GM18520 (cell line): Measurements from ENCODE around the gene LSS.
"Not testable (repeated sequence)": the region's sequence is repeated elsewhere in the genome, so short reads cannot be mapped to it uniquely, and the experiment has no call there.

Experiments
- ATAC-seq: cut with Tn5 transposase; IDR thresholded peaks from one replicate; pipeline ENCODE4 v1.9.1; 2021; ENCODE audit not compliant: unreplicated experiment

LSS gene

GRCh38 chr21:46188226-46189212, 40.1 kb downstream of the LSS start:
- ATAC-seq, result no peak

DNA sequence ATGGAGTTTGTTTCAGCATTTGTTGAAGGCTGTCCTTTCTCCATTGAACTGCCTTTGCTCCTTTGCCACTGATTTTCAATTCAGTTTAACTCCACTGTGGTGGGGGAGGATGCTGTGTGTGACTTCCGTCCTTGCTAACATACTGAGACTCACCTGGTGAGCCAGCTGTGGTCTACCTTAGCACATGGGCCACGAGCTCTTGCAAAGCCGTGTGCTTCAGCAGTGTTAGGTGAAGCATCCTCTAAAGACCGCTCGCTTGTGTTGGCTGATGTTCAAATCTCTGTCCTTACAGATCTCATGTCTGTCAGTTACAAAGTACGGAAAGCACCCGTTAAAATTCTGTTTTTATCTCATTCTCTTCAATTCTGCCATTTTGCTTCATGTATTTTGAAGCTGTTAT, 40.8 kb downstream of the LSS start:
- ATAC-seq, result no peak

DNA sequence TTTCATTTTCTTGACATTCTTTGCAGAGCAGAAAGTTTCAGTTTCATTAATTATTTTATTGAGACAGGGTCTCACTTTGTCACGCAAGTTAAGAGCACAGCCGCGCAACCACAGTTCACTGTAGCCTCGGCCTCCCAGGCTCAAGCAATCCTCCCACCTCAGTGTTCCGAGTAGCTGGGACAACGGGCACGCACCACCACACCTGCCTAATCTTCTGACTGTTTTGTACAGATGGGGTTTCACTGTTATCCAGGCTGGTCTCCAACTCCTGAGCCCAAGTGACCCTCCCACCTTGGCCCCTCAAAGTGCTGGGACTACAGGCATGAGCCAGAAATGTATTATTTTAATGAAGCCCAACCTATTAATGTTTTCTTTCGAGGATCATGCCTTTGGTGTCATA, 41.3 kb downstream of the LSS start:
- no peak for ATAC-seq

DNA sequence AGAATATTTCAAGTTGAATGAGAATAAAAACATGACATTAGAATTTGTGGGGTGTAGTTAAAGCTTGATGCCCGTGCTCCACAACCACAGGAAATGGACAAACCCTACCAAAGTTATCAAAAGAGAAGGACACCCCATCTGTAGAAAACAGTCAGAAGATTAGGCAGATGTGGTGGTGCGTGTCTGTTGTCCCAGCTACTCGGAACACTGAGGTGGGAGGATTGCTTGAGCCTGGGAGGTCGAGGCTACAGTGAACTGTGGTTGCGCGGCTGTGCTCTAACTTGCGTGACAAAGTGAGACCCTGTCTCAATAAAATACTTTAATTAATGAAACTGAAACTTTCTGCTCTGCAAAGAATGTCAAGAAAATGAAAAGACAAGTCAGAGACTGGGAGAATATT, 42.9 kb downstream of the LSS start:
- ATAC-seq, result no peak

DNA sequence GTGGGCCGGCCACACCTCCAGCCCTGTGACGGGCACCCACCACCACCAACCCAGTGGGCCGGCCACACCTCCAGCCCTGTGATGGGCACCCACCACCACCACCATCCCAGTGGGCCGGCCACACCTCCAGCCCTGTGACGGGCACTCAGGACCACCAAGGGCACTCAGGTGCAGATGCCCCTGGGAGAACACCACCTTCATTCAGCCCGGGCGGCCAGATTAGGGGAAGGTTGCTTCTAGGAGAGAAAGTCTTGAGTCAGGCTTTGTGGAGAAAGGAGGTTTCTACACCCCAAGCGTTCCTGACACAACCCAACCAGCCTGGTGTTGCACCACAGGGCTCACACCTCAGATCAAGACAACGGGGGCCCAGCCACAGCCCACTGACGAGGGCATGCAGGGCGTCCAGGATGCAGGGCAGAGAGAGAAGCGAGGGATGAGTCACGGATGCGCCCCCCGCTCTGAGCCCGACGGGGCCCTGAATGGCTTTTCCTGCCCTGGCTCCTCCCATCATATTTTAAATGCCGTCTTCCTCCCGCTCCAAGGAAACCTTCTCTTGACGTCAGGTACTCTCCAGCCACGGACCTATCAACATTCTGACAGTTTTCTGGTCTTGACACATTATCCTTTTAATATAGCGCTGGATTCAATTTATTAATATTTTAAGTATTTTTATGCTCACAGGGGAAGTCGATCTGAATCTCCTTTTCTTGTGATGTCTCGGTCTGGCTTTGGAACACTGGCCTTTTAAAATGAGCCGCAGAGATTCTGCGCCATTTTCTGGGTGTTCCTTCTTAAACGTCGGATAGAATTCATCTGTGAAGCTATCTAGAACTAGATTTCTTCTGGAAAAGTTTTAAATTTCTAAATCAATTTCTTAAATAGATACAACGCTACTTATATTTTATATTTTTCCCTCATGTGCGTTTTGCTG, 43.7 kb downstream of the LSS start:
- no peak for ATAC-seq

- ATAC-seq, result no peak
Measured at GRCh38 chr21:46183910-46184624, 44.5 kb downstream of the LSS start, which contains the start of gene SPATC1L. SPATC1L (minus strand) TSS chr21:46184459; CDS start chr21:46182816, 1,643 bp downstream.

DNA sequence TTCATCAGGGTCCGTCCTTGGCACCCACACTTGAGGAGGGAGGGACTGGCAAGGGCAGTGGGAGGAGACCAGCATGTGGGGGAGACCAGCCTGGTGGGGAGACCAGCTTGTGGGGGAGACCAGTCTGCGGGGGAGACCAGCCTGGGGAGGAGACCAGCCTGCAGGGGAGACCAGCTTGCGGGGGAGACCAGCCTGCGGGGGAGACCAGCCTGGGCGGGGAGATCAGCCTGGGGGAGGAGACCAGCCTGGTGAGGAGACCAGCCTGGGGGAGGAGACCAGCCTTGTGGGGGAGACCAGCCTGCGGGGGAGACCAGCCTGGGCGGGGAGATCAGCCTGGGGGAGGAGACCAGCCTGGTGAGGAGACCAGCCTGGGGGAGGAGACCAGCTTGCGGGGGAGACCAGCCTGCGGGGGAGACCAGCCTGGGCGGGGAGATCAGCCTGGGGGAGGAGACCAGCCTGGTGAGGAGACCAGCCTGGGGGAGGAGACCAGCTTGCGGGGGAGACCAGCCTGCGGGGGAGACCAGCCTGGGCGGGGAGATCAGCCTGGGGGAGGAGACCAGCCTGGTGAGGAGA, 45.2 kb downstream of the LSS start:
- ATAC-seq, result not testable (repeated sequence)

- ATAC-seq, result no peak
Measured at GRCh38 chr21:46182548-46183336, 45.8 kb downstream of the LSS start.

DNA sequence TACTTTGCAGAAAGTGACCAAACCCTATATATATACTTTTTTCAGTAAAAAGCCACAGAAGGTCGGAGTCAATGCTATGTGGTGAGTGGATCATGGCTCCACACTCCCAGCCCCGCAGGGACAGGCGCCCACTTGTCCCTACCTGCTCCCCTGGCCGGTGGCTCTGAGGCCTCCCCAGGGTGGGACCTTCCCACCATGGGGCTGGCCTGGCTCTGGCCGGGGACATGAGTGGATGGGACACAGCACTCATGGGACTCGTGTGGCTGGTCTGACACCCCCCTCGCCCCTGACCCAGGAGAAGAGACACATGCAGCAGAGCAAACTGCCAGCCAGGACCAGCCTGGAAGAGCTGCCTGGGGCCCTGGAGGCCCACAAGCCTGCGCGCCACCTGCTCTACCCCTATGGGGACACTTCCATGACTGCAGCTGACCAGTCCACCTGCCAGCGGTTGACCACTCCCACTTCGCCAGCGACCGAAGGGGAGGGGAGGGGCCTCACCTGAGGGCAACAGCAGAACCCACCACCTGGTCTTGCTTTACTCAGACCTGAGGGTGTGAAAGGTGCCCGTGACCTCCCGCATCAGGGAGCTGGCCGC, 46.5 kb downstream of the LSS start:
- no peak for ATAC-seq

DNA sequence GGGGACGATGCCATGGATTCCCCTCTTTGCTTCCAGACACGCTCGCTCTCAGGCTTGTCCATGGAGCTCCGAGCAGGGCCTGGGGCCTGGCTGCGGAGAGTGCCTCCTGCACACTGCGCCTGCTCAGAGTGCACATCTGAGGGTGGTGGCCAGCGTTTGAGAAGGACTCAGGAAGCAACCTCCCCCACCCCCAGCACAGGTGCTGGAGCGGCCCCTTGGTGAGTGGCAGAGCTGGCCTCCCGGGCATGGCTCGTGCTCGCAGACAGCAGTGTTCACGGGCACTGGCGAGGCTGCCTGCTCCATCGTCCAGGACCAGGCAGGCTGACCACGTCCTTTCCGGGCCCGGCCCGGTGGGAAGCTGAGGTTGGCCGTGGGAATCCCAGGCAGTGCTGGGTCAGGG, 47.1 kb downstream of the LSS start:
- ATAC-seq, result no peak

DNA sequence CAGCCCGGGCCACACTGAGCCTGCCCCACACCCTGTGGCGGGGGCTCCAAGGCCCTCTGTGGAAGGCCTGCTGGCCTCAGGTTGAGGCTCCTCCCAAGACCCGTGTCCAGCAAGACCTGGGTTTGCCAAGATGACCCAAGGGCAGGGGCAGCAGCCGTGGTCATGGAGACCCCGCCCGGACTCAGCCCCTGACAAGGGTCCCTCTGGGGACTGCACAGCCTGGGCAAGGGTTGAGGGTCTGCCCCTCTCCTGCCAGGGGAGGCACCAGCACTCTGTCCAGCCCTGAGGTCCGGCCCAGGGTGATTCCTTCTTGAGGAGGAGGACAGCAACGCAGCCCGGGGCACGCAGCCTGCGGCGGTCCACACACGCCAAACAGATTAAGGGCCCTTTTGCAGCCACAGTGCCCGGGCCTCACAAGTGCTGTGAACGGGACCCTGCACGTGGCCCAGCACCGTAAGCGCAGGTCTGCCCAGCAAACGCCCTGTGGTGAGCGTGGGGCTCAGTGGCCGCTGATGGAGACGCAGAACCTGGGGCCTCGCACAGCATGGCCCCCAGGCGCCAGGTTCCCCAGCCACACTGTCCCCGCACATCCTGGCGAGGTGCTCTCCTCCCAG, 47.7 kb downstream of the LSS start:
- ATAC-seq, result no peak

DNA sequence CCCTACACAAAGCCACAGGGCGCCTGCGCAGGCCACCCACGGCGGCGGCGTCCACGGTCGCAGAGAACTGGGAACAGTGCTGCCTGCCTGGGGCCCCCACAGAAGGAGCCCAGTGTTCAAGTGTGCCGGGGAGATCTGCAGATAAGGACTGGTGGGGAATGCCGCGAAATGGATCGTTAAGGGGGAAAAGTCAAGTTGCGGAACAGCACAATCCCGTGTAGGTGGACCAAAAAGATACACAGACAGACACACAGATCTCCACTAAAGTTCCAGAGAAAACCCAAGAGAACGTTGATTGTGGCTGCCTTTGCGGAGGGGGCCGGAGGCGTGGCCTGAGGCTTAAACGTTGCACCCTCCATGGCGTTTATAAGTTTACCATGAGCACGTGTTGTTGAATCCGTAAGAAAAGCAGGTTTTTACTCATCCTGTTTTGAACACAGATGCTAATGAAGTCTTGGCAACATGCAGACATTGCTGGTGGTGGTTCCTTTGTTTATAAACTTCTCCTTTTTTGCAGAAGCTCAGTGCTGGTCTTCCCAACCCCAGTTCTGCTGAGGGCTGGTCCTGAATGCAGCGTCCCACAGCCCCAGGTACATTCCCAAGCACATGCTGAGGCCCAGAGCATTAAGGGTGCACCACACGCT, 48.4 kb downstream of the LSS start:
- no peak for ATAC-seq

DNA sequence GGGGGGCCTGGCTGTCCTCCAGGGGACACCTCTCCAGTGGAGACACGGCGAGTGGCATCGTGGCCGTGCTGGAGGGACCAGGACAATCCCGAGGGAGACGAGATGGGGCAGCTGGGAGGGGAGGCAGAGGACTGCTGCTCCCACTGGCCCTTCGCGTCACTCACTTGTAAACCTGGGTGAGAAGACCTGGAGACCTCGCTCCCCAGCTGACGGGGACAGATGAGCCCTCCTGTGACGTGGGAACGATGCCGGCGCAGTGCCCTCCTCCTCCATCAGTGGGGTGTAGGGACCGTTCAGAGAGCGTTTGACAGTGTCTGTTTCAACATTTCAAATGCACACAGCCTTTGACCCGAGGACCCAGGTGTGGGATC, 48.9 kb downstream of the LSS start:
- no peak for ATAC-seq

- no peak for ATAC-seq
Measured at GRCh38 chr21:46178961-46179360, 49.6 kb downstream of the LSS start.

DNA sequence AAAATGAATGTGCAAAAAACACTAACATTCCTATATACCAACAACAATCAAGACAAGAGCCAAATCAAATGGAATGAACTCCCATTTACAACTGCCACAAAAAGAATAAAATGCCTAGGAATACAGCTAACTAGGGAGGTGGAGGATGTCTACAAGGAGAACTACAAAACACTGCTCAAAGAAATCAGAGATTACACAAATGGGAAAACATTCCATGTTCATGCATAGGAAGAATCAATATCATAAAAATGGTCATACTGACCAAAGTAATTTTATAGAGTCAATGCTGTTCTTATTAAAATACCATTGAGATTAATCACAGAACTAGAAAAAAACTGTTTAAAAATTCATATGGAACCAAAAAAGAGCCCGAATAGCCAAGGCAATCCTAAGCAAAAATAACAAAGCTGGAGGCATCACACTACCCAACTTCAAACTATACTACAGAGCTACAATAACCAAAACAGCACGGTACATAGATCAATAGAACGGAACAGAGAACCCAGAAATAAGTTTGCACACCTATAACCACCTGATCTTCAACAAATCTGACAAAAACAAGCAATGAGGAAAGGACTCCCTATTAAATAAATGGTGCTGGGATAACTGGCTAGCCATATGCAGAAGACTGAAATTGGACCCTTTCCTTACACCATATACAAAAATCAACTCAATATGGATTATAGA, 52.0 kb downstream of the LSS start:
- not testable (repeated sequence) for ATAC-seq

DNA sequence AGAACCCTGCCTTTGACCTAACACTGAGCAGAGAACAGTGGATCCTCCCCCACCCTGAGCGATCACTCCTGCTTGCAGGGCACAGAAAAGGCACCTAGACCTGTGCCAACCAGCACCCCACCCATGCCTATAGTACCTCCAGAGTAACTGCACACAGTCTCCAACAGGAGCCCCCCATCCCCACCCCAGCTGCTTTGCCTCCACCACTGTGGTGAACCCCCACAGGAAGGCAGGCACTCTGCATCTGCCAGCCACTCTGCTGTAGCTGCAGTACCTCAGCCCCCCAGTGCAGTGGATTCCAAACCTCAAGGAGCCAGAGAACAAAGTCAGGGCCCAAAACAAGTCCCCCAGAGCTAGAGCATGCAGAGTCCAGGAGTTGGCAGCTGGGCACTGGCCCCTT, 55.0 kb downstream of the LSS start:
- ATAC-seq, result no peak

- ATAC-seq, result no peak
Measured at GRCh38 chr21:46172863-46173528, 55.6 kb downstream of the LSS start.
